MM.1S (cell line): ENCODE data around the gene TPSD1.
A peak's percentile ranks its signal among the peaks of the same experiment; 100 is the strongest.

ENCODE experiments used
- DNase-seq: peaks from one replicate; pipeline ENCODE4 v3.0.0-alpha.2; 2015
- H2AFZ ChIP-seq: fragments of 300-600 bp; sonication (generic); 2 replicates; pipeline ENCODE4 v1.6.0; 2016; ENCODE audit warnings: antibody characterized with exemption, low read length
- H3F3A ChIP-seq: fragments of 300-600 bp; sonication (generic); 2 replicates; pipeline ENCODE4 v1.6.1; 2016; ENCODE audit warnings: mild to moderate bottlenecking, antibody characterized with exemption, low read length, moderate library complexity, mixed read lengths; ENCODE audit not compliant: insufficient read depth
- H3K27ac ChIP-seq: fragments of 300-600 bp; sonication (generic); 2 replicates; pipeline ENCODE4 v1.5.1; 2016; ENCODE audit warnings: mild to moderate bottlenecking, low read length
- H3K27me3 ChIP-seq: fragments of 300-600 bp; sonication (generic); replicated peaks from 2 replicates; pipeline ENCODE4 v1.6.0; 2016; ENCODE audit warnings: low read length; ENCODE audit not compliant: insufficient read depth
- H3K36me3 ChIP-seq: fragments of 300-600 bp; sonication (generic); replicated peaks from 2 replicates; pipeline ENCODE4 v1.6.1; 2016; ENCODE audit warnings: mild to moderate bottlenecking, low read length, mixed read lengths; ENCODE audit not compliant: insufficient read depth
- H3K4me1 ChIP-seq: fragments of 300-600 bp; sonication (generic); 2 replicates; pipeline ENCODE4 v1.6.1; 2016; ENCODE audit warnings: low read length, mixed read lengths
- H3K4me2 ChIP-seq: fragments of 300-600 bp; sonication (generic); 2 replicates; pipeline ENCODE4 v1.6.0; 2016; ENCODE audit warnings: low read depth, low read length
- H3K4me3 ChIP-seq: fragments of 300-600 bp; sonication (generic); 2 replicates; pipeline ENCODE4 v1.5.1; 2016; ENCODE audit warnings: low read length, mixed read lengths
- H3K79me2 ChIP-seq: fragments of 300-600 bp; sonication (generic); 2 replicates; pipeline ENCODE4 v1.6.1; 2016; ENCODE audit warnings: mixed run types, low read length, mixed read lengths
- H3K9ac ChIP-seq: fragments of 300-600 bp; sonication (generic); 2 replicates; pipeline ENCODE4 v1.6.1; 2016; ENCODE audit warnings: low read length, mixed read lengths
- H3K9me2 ChIP-seq: fragments of 300-600 bp; sonication (generic); replicated peaks from 2 replicates; pipeline ENCODE4 v1.6.1; 2016; ENCODE audit warnings: mild to moderate bottlenecking, low read length, mixed read lengths; ENCODE audit not compliant: insufficient read depth
- H3K9me3 ChIP-seq: fragments of 300-600 bp; sonication (generic); replicated peaks from 2 replicates; pipeline ENCODE4 v1.6.1; 2016; ENCODE audit warnings: mild to moderate bottlenecking, low read length, mixed read lengths; ENCODE audit not compliant: insufficient read depth
- H4K20me1 ChIP-seq: fragments of 300-600 bp; sonication (generic); 2 replicates; pipeline ENCODE4 v1.6.1; 2016; ENCODE audit warnings: mild to moderate bottlenecking, low read length, moderate library complexity, mixed read lengths; ENCODE audit not compliant: insufficient read depth
- CTCF ChIP-seq: fragments of 300-600 bp; sonication (generic); IDR thresholded peaks from 2 replicates; pipeline ENCODE4 v1.5.1; 2016; ENCODE audit warnings: antibody characterized with exemption, low read length, mixed read lengths
- EZH2 ChIP-seq: fragments of 300-600 bp; sonication (generic); optimal IDR thresholded peaks from 2 replicates; pipeline ENCODE3; 2017; ENCODE audit warnings: low read depth, mild to moderate bottlenecking, antibody characterized with exemption, low read length, mixed read lengths
- EZH2phosphoT487 ChIP-seq: fragments of 300-600 bp; sonication (generic); IDR thresholded peaks from 2 replicates; pipeline ENCODE4 v1.6.1; 2018; ENCODE audit warnings: antibody characterized with exemption, low read length

The TPSD1 gene

GRCh38 chr16:1222553-1223354, 33.1 kb upstream of the TPSD1 start:
- Histone ChIP-seq H3K4me2 (no peak overlapping the region), H3K9me3 (no peaks in the 10 kb centered on the region), H3K4me3 (no peak overlapping the region), H3K79me2 (no peaks in the 10 kb centered on the region), H3K27me3 (peaks cover 87% of the 10 kb centered on the region), H2AFZ (no peak overlapping the region), H3K4me1 (no peaks in the 10 kb centered on the region), H3K27ac (no peak overlapping the region), H4K20me1 (no peaks in the 10 kb centered on the region), H3K9ac (no peak overlapping the region), H3K36me3 (no peaks in the 10 kb centered on the region), H3K9me2 (no peaks in the 10 kb centered on the region), H3F3A (no peaks in the 10 kb centered on the region)
- TF ChIP-seq CTCF (no peak), EZH2 (peak; percentile 59)
- no peak for DNase-seq

GRCh38 chr16:1223355-1224214, 32.3 kb upstream of the TPSD1 start:
- H3K27me3 ChIP-seq: peaks cover 79% of the 10 kb centered on the region
- no peak for DNase-seq

GRCh38 chr16:1224558-1224957, 31.3 kb upstream of the TPSD1 start:
- Histone ChIP-seq H3K9me2 (no peaks in the 10 kb centered on the region), H3K36me3 (no peaks in the 10 kb centered on the region), H2AFZ (no peak overlapping the region), H3K4me3 (no peak overlapping the region), H3F3A (no peaks in the 10 kb centered on the region), H4K20me1 (no peaks in the 10 kb centered on the region), H3K79me2 (no peaks in the 10 kb centered on the region), H3K9me3 (no peaks in the 10 kb centered on the region), H3K27ac (no peak overlapping the region), H3K4me2 (no peak overlapping the region), H3K4me1 (no peaks in the 10 kb centered on the region), H3K9ac (no peak overlapping the region), H3K27me3 (peaks cover 69% of the 10 kb centered on the region)
- DNase-seq: no peak
- TF ChIP-seq EZH2phosphoT487 (no peak), EZH2 (no peak), CTCF (no peak)

More at GRCh38 chr16:1223355-1224214, 32.3 kb upstream of the TPSD1 start:
- H4K20me1 ChIP-seq: no peaks in the 10 kb centered on the region
- H3K4me2 ChIP-seq: no peak overlapping the region
- no peak overlapping the region for H3K27ac ChIP-seq
- H2AFZ ChIP-seq: no peak overlapping the region
- H3K9me3 ChIP-seq: no peaks in the 10 kb centered on the region
- TF ChIP-seq CTCF (no peak), EZH2 (no peak), EZH2phosphoT487 (no peak)
- no peak overlapping the region for H3K4me3 ChIP-seq
- no peak overlapping the region for H3K9ac ChIP-seq
- no peaks in the 10 kb centered on the region for H3K36me3 ChIP-seq
- no peaks in the 10 kb centered on the region for H3F3A ChIP-seq
- H3K79me2 ChIP-seq: no peaks in the 10 kb centered on the region
- no peaks in the 10 kb centered on the region for H3K4me1 ChIP-seq
- no peaks in the 10 kb centered on the region for H3K9me2 ChIP-seq
